Measurements from ENCODE around the gene EXOC6. TPM values are rescaled to one million over a fixed set of nuclear protein-coding genes. Genes with fewer than 3 reads are reported as not detected.

The EXOC6 gene
- total RNA-seq, 1 experiment from 2014 or later = 12.9 TPM

- Histone ChIP-seq H3K4me3 (replicated peaks in 1 of 2; ENCODE audit: low read depth in 1 of 2, low read length in 2 of 2) (no peak overlapping the region), H3K9me2 (ENCODE audit: insufficient read depth) (no peaks in the 10 kb centered on the region), H3K27me3 (ENCODE audit: insufficient read depth, low read length) (no peaks in the 10 kb centered on the region), H3K79me2 (ENCODE audit: insufficient read depth, low read length) (no peaks in the 10 kb centered on the region), H3K9me3 (ENCODE audit: control insufficient read depth in 1 of 2, insufficient read depth in 1 of 2, low read depth in 1 of 2, low read length in 2 of 2) (no peaks in the 10 kb centered on the region), H4K20me1 (ENCODE audit: insufficient read depth) (no peaks in the 10 kb centered on the region), H3K27ac (ENCODE audit: low read depth, low read length) (no peak overlapping the region), H3K36me3 (ENCODE audit: control insufficient read depth in 1 of 2, insufficient read depth in 2 of 2, low read length in 2 of 2) (no peaks in the 10 kb centered on the region), H3K9ac (ENCODE audit: low read length) (no peak overlapping the region), H3K4me2 (ENCODE audit: low read length) (no peak overlapping the region), H3K4me1 (ENCODE audit: control insufficient read depth in 1 of 2, insufficient read depth in 2 of 2, low read length in 2 of 2) (peaks cover 0 to 3% of the 10 kb centered on the region in 2 experiments; a peak in 1 of 4 replicates), H2AFZ (ENCODE audit: low read depth, low read length, poor library complexity, severe bottlenecking) (no peak overlapping the region)
- CTCF ChIA-PET = no interaction called here
- ATAC-seq = no peak
- TF ChIP-seq POLR2A (IDR thresholded peaks at IDR 0.05; ENCODE audit: borderline replicate concordance, extremely low read depth, insufficient read depth, insufficient read length) (no peak), ZBTB33 (IDR thresholded peaks at IDR 0.05; ENCODE audit: extremely low read depth, insufficient replicate concordance, low read length) (no peak), ATF3 (IDR thresholded peaks at IDR 0.05) (no peak), SP1 (IDR thresholded peaks at IDR 0.05; ENCODE audit: low read depth) (no peak), REST (IDR thresholded peaks at IDR 0.05; ENCODE audit: low read depth) (no peak), ZNF274 (IDR thresholded peaks at IDR 0.05; ENCODE audit: low read depth, low read length) (no peak), SIN3A (IDR thresholded peaks at IDR 0.05; ENCODE audit: low read depth) (no peak), EZH2 (IDR thresholded peaks at IDR 0.05) (no peak), CTCF (IDR thresholded peaks at IDR 0.05 in 2 of 3, conservative IDR thresholded peaks at IDR 0.05 in 1 of 3; ENCODE audit: borderline replicate concordance in 1 of 3, insufficient read depth in 1 of 3, low read depth in 2 of 3, low read length in 2 of 3) (no peak), CBX3 (IDR thresholded peaks at IDR 0.05; ENCODE audit: low read depth) (no peak), TCF7L2 (IDR thresholded peaks at IDR 0.05; ENCODE audit: borderline replicate concordance, extremely low read depth, insufficient read depth, insufficient read length) (no peak), POLR2AphosphoS5 (IDR thresholded peaks at IDR 0.05; ENCODE audit: low read depth, low read length) (no peak), CEBPB (IDR thresholded peaks at IDR 0.05; ENCODE audit: low read depth) (no peak)
- intact Hi-C loops (cut with micrococcal nuclease) = no loop called here
- BruUV-seq (replicated peaks) = no TSS peak
- RAD21 ChIA-PET (ENCODE audit: low non-redundant PET in 1 of 2, low total read pairs in 2 of 2, uncharacterized antibody in 2 of 2, unreplicated experiment in 2 of 2) = no interaction called here
- POLR2A ChIA-PET = no interaction called here
- no peak for DNase-seq (ENCODE audit: low read depth, low spot score)
Measured at GRCh38 chr10:92989250-92989649, 140.9 kb downstream of the EXOC6 start.
